Cerebellar cortex (tissue), 1 donor: ENCODE results near the gene TNN.
A peak's percentile ranks its signal among the peaks of the same experiment; 100 is the strongest.
"Not testable (repeated sequence)": the region's sequence is repeated elsewhere in the genome, so short reads cannot be mapped to it uniquely, and the experiment has no call there.

Experiments used
- DNase-seq: peaks from one replicate; pipeline ENCODE4 v3.0.0-alpha.2; 2015; ENCODE audit warnings: low spot score

The TNN gene

GRCh38 chr1:175067362-175068106 is at the start of gene TNN:
TNN (plus strand) TSS chr1:175067833; CDS start chr1:175077419, 9,586 bp downstream.
- no peak for DNase-seq

DNA sequence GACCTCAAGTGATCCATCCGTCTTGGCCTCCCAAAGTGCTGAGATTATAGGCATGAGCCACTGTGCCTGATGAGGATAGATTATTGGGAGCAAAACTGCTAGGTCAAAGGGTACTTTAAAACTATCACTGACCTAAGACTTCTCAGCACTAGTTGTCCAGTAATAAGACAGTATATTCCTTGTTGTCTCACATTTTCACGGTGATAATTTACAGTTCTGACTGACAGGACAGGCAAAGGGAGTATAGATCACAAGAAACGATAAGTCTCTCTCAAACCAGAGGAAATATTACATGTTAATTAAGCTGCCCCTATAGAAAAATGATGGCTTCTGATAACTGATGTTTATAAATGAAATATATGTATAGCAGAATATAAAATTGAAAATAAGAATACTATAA is 48.1 kb upstream of the TNN start:
- no peak for DNase-seq

DNA sequence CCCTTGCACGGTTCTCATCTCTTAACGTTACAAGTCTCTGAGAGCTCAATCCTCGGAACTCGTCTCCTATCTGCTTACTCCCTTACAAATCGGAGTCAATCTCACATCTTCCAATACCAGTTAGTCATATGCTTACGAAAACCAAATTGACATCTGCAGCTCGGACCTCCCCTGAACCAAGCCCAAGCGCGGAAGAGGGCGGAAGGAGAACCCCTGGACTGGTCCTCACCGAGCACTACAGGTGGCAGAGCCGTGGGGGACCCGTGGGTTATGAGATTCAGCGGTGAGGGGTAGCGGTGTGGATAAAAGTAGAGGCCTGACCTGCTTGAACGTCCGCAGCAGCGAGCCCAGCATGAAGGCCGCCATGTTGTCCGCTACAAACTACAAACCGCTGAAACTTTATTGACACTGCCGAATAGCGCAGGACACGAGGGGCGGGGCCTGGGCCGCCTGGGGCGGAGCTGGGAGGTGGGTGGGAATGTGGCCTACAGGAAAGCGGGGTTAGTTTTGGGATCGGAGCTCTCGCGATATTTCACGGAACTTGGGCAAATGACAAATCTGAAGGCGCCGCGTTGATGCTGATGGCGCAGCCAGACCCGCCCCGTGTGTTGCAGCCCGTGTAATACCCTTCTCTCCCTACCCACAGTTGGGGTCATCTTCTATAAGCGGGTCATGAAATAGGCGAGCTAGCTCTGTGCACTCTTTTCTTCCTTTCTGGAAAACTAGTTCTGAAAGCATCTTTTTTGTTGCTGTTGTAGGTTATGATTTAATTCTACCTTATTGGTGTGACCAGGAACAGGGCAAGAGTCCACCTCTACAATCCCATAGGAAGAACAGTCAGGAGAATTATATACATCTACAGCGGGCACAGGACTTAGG is 44.4 kb upstream of the TNN start, which contains the start of gene MRPS14:
MRPS14 (minus strand) TSS at position 383 of the 879 bp plus-strand sequence; CDS start at position 366, 17 bp downstream.
- DNase-seq = peak; percentile 98

DNA sequence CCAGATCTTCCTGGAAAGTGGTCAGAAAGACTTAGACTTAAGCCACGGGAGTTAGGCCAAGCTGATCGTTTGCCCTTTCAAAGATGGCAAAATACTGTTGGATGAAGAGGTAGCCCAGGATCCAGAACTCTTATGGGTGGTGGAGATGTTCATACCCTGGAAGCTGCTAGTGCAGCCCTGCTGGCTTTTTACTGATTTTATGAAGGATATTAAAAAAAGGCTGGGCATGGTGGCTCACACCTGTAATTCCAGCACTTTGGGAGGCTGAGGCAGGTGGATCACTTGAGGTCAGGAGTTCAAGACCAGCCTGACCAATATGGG is 43.8 kb upstream of the TNN start:
- DNase-seq = not testable (repeated sequence)

DNA sequence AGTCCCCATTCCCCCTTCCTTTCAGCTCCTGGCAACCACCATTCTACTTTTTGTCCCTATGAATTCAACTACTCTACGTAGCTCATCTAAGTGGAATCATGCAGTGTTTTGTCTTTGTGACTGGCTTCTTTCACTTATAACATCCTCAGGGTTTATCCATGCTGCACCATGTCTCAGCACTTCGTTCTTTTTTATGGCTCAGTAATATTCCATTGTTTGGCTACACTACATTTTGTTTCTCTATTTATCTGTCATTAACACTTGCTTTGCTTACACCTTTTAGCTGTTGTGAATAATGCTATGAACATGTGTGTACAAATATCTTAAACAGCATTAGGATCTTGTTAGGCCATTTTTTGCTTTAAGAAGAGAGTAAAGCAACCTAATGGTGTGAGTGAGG is 42.9 kb upstream of the TNN start:
- DNase-seq = no peak

DNA sequence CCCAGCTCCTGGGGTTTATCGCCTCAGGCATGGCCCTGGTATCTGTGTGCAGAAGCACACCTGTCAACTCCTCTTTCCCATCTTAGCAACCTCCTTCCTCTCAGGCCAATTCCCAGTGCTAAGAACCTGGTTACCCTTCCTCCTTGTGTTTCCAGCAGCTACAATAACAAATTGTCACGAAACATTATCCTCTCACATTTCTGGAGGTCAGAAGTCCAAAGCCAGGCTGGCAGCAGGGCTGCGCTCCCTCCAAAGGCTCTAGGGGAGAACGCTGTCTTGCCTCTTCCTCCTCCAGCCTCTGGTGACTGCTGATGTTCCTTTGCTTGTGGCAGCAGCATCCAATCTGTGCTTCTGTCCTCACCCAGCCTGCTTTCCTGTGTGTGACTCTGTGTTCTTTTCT is 33.7 kb upstream of the TNN start:
- no peak for DNase-seq

- no peak for DNase-seq
Measured at GRCh38 chr1:175034775-175035174, 32.9 kb upstream of the TNN start.

- no peak for DNase-seq
Measured at GRCh38 chr1:175035865-175036264, 31.8 kb upstream of the TNN start.

- DNase-seq = no peak
Measured at GRCh38 chr1:175036476-175036875, 31.2 kb upstream of the TNN start.

- no peak for DNase-seq
Measured at GRCh38 chr1:175037416-175037815, 30.2 kb upstream of the TNN start.

- no peak for DNase-seq
Measured at GRCh38 chr1:175040324-175040879, 27.2 kb upstream of the TNN start.

- DNase-seq = no peak
Measured at GRCh38 chr1:175042650-175043049, 25.0 kb upstream of the TNN start.

DNA sequence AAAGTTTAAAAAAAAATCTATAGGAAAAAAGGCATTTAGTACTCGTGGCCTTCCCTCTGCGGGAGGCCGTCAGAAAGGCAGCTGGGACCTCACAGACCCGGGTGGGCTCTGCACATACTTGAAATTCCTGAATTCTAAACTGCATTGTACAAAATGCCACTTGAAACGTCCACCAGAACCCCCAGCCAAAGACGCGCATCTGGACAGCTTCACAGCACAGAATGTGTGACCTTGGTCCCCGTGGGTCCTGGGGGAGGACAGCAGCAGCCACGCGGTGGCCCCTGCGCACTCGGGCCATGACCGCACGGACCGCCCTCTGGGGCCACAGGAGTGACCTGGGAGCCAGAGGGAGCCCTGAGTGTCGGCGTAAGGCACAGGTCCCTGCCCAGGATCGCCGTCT is 23.8 kb upstream of the TNN start:
- no peak for DNase-seq

DNA sequence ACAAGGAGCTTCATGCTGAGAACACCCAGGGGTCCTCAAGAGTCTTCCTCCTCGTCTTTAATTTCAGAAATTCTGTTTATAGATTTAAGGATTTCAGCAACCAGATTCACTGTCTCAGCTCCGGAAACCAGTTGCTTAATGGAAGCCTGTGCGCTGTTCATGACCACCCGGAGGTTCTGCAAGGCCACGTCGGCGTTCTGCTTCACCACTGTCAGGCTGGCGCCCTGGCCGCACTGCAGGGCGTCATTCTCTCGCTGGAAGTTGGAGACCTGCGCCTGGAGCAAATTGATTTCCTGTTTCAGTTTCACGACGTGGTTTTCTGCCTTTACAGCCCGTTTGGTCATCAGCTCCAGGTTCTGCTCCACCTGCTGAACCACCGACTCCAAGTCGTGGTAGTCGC is 23.0 kb upstream of the TNN start:
- DNase-seq = not testable (repeated sequence)

- DNase-seq = no peak
Measured at GRCh38 chr1:175045097-175045496, 22.5 kb upstream of the TNN start.

DNA sequence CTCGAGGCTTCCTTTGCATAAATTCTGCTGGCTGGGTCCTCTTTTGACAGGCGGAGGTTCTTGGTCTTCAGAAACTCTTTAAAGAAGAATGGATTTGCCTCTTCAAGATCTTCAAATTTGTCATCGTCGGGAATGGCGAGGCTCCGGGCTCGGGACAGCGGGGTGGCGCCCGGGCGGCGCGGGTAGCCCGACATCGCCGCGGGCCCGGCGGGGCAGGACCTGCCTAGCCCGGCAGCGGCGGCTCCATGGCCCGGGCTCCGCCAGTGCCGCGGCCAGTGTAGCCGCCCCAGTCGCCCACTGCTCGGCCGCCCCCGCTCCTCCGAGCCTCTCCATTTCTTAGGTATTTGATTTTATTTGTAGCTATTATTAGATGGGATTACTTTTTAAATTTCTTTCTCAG is 22.1 kb upstream of the TNN start:
- no peak for DNase-seq

GRCh38 chr1:175050992-175051391 is 16.6 kb upstream of the TNN start:
- DNase-seq = no peak

GRCh38 chr1:175054736-175055135 is 12.9 kb upstream of the TNN start:
- no peak for DNase-seq

DNA sequence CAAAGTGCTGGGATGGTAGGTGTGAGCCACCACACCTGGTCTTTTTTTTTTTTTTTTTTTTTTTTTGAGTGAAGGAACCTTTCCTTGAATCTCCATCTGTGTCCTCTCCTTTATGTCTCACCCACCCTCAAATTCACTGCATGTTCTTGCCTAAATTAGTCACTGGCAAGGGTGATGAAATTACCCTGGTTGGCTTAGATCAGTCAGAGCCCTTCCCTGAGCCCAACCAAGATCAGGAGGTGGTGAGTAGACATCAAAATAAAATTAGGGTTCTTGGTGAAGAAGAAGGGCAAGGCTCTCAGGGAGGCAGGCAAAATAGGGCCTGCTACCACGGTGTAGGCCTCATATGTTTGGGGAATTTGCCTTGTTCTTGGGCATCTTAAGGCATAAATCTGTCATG is 5.3 kb upstream of the TNN start:
- DNase-seq = no peak

- no peak for DNase-seq
Measured at GRCh38 chr1:175062858-175063257, 4.8 kb upstream of the TNN start.

- no peak for DNase-seq
Measured at GRCh38 chr1:175070818-175071217, 3.2 kb downstream of the TNN start.

DNA sequence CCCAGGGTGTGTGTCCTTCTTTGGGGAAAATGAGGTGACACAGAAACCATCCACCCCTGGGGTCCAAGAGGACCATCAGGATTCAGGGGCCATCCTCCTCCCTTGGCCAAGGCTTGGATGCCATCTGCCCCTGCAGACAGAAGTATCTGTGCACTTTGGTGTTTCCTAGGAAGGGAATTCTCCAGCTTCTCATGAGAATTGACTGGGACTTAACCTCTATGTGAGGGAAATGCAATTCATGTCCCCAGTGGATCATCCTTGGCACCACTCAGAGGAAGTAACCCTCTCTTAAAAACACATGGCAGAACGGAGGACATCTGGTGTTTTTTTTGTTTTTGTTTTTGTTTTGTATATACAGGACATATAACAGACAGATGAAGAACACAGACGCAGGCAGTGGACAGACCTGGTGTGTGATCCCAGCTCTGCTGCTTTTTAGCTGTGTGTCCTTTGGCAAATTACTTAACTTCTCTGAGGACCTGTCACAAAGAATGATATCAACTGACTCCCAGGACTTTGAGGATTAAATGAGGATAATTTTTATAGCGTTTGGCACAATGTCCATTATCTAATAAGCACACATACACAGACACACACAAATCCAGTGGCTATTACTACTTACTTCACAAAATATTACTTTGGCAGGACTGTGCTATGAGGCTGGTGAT is 3.8 kb downstream of the TNN start:
- no peak for DNase-seq
